Measurements from ENCODE around the gene PPIC. TPM values are rescaled to one million over a fixed set of nuclear protein-coding genes. Genes with fewer than 3 reads are reported as not detected.

The PPIC gene
- total and polyA plus RNA-seq, 2 donors (not counting 1 experiment from before 2014, with no cell fraction given), result not detected

DNA sequence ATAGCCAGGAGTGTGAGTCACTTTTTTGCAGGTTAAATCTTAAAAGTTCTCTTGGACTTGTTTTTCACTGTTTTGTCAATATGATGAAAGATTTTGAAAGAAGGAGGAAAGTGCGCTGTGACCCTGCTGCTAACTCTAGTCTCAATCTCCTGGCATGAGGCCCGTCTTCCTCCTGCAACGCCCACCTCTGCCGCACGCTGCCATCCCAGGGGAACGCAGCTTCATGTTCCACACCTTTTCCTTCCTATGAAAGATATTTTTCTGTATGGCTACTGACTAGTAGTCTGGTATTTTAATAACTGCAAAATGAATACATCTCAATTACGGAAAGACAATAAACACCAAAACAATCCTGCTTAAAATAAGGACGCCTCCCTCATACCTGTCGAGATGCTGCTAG lies 8.3 kb downstream of the PPIC start:
- no peak overlapping the region for H3K4me2 ChIP-seq (replicated peaks; ENCODE audit: low read depth, low read length, poor library complexity, severe bottlenecking)
- no peaks in the 10 kb centered on the region for H3K79me2 ChIP-seq (ENCODE audit: control insufficient read depth, insufficient read depth, low read length)
- WGBS (ENCODE audit: insufficient coverage), result no CpG with 5 or more reads among the region's 9 CpGs
- no peak overlapping the region for H3K27ac ChIP-seq (ENCODE audit: low read length in 2 of 2)
- no peaks in the 10 kb centered on the region for H3K36me3 ChIP-seq (replicated peaks in 1 of 2; ENCODE audit: control extremely low read depth in 1 of 2, control insufficient read depth in 1 of 2, extremely low read depth in 1 of 2, insufficient read depth in 2 of 2, low read length in 1 of 2)
- intact Hi-C loops (cut with micrococcal nuclease), result no loop called here
- H2AFZ ChIP-seq (ENCODE audit: insufficient read depth, low read depth, low read length, poor library complexity, severe bottlenecking), result no peak overlapping the region
- no peaks in the 10 kb centered on the region for H3K4me1 Mint-ChIP-seq
- H3K27me3 ChIP-seq (replicated peaks in 1 of 4; ENCODE audit: control extremely low read depth in 1 of 4, control insufficient read depth in 3 of 4, insufficient read depth in 4 of 4, low read length in 3 of 4), result peaks cover 0 to 13% (median 10%) of the 10 kb centered on the region in 4 experiments
- ChIA-PET CTCF (interaction anchor here (1.3 kb wide), 1 partner anchor 512 kb away, joined by 3 read pairs; no protein-coding TSS in a partner anchor), POLR2A (no interaction called here)
- H3K4me3 Mint-ChIP-seq, result no peak overlapping the region
- TF ChIP-seq, protein P1, sequence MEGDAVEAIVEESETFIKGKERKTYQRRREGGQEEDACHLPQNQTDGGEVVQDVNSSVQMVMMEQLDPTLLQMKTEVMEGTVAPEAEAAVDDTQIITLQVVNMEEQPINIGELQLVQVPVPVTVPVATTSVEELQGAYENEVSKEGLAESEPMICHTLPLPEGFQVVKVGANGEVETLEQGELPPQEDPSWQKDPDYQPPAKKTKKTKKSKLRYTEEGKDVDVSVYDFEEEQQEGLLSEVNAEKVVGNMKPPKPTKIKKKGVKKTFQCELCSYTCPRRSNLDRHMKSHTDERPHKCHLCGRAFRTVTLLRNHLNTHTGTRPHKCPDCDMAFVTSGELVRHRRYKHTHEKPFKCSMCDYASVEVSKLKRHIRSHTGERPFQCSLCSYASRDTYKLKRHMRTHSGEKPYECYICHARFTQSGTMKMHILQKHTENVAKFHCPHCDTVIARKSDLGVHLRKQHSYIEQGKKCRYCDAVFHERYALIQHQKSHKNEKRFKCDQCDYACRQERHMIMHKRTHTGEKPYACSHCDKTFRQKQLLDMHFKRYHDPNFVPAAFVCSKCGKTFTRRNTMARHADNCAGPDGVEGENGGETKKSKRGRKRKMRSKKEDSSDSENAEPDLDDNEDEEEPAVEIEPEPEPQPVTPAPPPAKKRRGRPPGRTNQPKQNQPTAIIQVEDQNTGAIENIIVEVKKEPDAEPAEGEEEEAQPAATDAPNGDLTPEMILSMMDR (IDR thresholded peaks at IDR 0.05), result no peak
- no peak for TF ChIP-seq EZH2 (IDR thresholded peaks at IDR 0.05; ENCODE audit: borderline replicate concordance, insufficient read depth, low read depth, low read length, poor library complexity, severe bottlenecking)
- H3K27me3 Mint-ChIP-seq, result peaks cover 45% of the 10 kb centered on the region
- H3K9me3 ChIP-seq (ENCODE audit: control extremely low read depth in 1 of 3, control insufficient read depth in 2 of 3, insufficient read depth in 1 of 3, low read length in 2 of 3), result no peaks in the 10 kb centered on the region
- H3K9ac ChIP-seq (ENCODE audit: low read length), result no peak overlapping the region
- no peaks in the 10 kb centered on the region for H4K20me1 ChIP-seq (ENCODE audit: control insufficient read depth, insufficient read depth, low read length, poor library complexity, severe bottlenecking)
- no peaks in the 10 kb centered on the region for H3K4me1 ChIP-seq (ENCODE audit: control insufficient read depth in 2 of 2, insufficient read depth in 2 of 2, low read length in 2 of 2)
- H3K27ac Mint-ChIP-seq, result no peak overlapping the region
- DNase-seq, result no peak
- H3K9me3 Mint-ChIP-seq (ENCODE audit: insufficient read depth), result no peaks in the 10 kb centered on the region
- H3K4me3 ChIP-seq (ENCODE audit: control extremely low read depth in 1 of 5, extremely low read depth in 1 of 5, insufficient read depth in 1 of 5, low read depth in 2 of 5, low read length in 4 of 5), result no peak overlapping the region
- ATAC-seq (ENCODE audit: low read depth), result no peak

DNA sequence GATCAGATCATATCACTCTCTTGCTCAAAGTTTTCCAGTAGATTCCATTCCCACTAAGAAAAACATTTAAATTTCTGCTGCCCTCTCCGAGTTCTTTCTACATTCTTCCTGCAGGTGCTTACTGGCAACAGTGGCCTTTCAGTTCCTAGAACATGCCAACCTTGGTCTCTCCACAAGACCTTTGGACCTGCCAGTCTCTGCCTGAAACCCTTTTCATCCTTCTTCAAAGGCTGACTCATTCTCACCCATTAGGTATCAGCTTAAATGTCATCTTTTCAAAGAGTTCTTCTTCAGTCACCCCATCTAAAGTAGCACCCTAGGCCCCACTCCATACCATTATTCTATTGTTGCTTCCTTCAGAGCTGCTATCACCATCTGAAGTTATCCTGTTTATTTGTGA lies 21.8 kb downstream of the PPIC start:
- Histone ChIP-seq H4K20me1 (ENCODE audit: control insufficient read depth, insufficient read depth, low read length, poor library complexity, severe bottlenecking) (no peaks in the 10 kb centered on the region), H3K9me3 (ENCODE audit: control extremely low read depth in 1 of 3, control insufficient read depth in 2 of 3, insufficient read depth in 1 of 3, low read length in 2 of 3) (no peaks in the 10 kb centered on the region), H3K4me1 (ENCODE audit: control insufficient read depth in 2 of 2, insufficient read depth in 2 of 2, low read length in 2 of 2) (no peaks in the 10 kb centered on the region), H3K4me3 (ENCODE audit: control extremely low read depth in 1 of 5, extremely low read depth in 1 of 5, insufficient read depth in 1 of 5, low read depth in 2 of 5, low read length in 4 of 5) (no peak overlapping the region), H3K27ac (ENCODE audit: low read length in 2 of 2) (no peak overlapping the region), H3K9ac (ENCODE audit: low read length) (no peak overlapping the region), H3K4me2 (replicated peaks; ENCODE audit: low read depth, low read length, poor library complexity, severe bottlenecking) (no peak overlapping the region), H2AFZ (ENCODE audit: insufficient read depth, low read depth, low read length, poor library complexity, severe bottlenecking) (no peak overlapping the region), H3K36me3 (replicated peaks in 1 of 2; ENCODE audit: control extremely low read depth in 1 of 2, control insufficient read depth in 1 of 2, extremely low read depth in 1 of 2, insufficient read depth in 2 of 2, low read length in 1 of 2) (no peaks in the 10 kb centered on the region), H3K79me2 (ENCODE audit: control insufficient read depth, insufficient read depth, low read length) (no peaks in the 10 kb centered on the region), H3K27me3 (replicated peaks in 1 of 4; ENCODE audit: control extremely low read depth in 1 of 4, control insufficient read depth in 3 of 4, insufficient read depth in 4 of 4, low read length in 3 of 4) (peaks cover 0 to 4% (median 0%) of the 10 kb centered on the region in 4 experiments)
- ChIA-PET POLR2A (no interaction called here), CTCF (no interaction called here)
- ATAC-seq (ENCODE audit: low read depth) (no peak), DNase-seq (no peak)
- Mint-ChIP-seq H3K27ac (no peak overlapping the region), H3K27me3 (no peaks in the 10 kb centered on the region), H3K4me1 (peaks cover 6% of the 10 kb centered on the region), H3K9me3 (ENCODE audit: insufficient read depth) (no peaks in the 10 kb centered on the region), H3K4me3 (no peak overlapping the region)
- intact Hi-C loops (cut with micrococcal nuclease), result no loop called here
- no peak for TF ChIP-seq EZH2 (IDR thresholded peaks at IDR 0.05; ENCODE audit: borderline replicate concordance, insufficient read depth, low read depth, low read length, poor library complexity, severe bottlenecking)
- TF ChIP-seq, protein P1 (IDR thresholded peaks at IDR 0.05), result no peak
- 89% methylated on average over 1 of the region's 1 CpG for WGBS (ENCODE audit: insufficient coverage)
